ENCODE data around the gene FAM3D. TPM values are rescaled to one million over a fixed set of nuclear protein-coding genes. Genes with fewer than 3 reads are reported as not detected.
"Not testable (repeated sequence)": the region's sequence is repeated elsewhere in the genome, so short reads cannot be mapped to it uniquely, and the experiment has no call there.

FAM3D gene
- total RNA-seq, 1 donor from 2014 or later, result not detected

- no peak for DNase-seq (ENCODE audit: low spot score)
- Mint-ChIP-seq H3K4me3 (ENCODE audit: unreplicated experiment) (no peak overlapping the region), H3K27ac (ENCODE audit: unreplicated experiment) (no peak overlapping the region), H3K4me1 (ENCODE audit: unreplicated experiment) (no peaks in the 10 kb centered on the region), H3K9me3 (ENCODE audit: unreplicated experiment) (peaks cover 5% of the 10 kb centered on the region), H3K27me3 (ENCODE audit: unreplicated experiment) (peaks cover 5% of the 10 kb centered on the region), H3K36me3 (ENCODE audit: low read depth, unreplicated experiment) (peaks cover 5% of the 10 kb centered on the region)
- TF ChIP-seq CTCF (IDR thresholded peaks at IDR 0.05; ENCODE audit: unreplicated experiment), result no peak
Measured at GRCh38 chr3:58697561-58697960, 31.0 kb upstream of the FAM3D start.

- not testable (repeated sequence) for H3K27ac Mint-ChIP-seq (ENCODE audit: unreplicated experiment); DNase-seq (ENCODE audit: low spot score); H3K36me3 Mint-ChIP-seq (ENCODE audit: low read depth, unreplicated experiment); H3K9me3 Mint-ChIP-seq (ENCODE audit: unreplicated experiment); H3K4me3 Mint-ChIP-seq (ENCODE audit: unreplicated experiment); H3K4me1 Mint-ChIP-seq (ENCODE audit: unreplicated experiment); H3K27me3 Mint-ChIP-seq (ENCODE audit: unreplicated experiment)
Measured at GRCh38 chr3:58696813-58697212, 30.2 kb upstream of the FAM3D start.

- peaks cover 5% of the 10 kb centered on the region for H3K9me3 Mint-ChIP-seq (ENCODE audit: unreplicated experiment)
Measured at GRCh38 chr3:58696093-58696492, 29.5 kb upstream of the FAM3D start.

GRCh38 chr3:58695284-58695683, 28.7 kb upstream of the FAM3D start:
- H3K4me1 Mint-ChIP-seq (ENCODE audit: unreplicated experiment); H3K36me3 Mint-ChIP-seq (ENCODE audit: low read depth, unreplicated experiment); DNase-seq (ENCODE audit: low spot score); H3K4me3 Mint-ChIP-seq (ENCODE audit: unreplicated experiment); H3K27me3 Mint-ChIP-seq (ENCODE audit: unreplicated experiment); H3K27ac Mint-ChIP-seq (ENCODE audit: unreplicated experiment); H3K9me3 Mint-ChIP-seq (ENCODE audit: unreplicated experiment): not testable (repeated sequence)

More at GRCh38 chr3:58696093-58696492, 29.5 kb upstream of the FAM3D start:
- Mint-ChIP-seq H3K4me1 (ENCODE audit: unreplicated experiment) (no peaks in the 10 kb centered on the region), H3K4me3 (ENCODE audit: unreplicated experiment) (no peak overlapping the region), H3K27ac (ENCODE audit: unreplicated experiment) (no peak overlapping the region), H3K36me3 (ENCODE audit: low read depth, unreplicated experiment) (peaks cover 5% of the 10 kb centered on the region), H3K27me3 (ENCODE audit: unreplicated experiment) (peaks cover 3% of the 10 kb centered on the region)
- no peak for TF ChIP-seq CTCF (IDR thresholded peaks at IDR 0.05; ENCODE audit: unreplicated experiment)
- no peak for DNase-seq (ENCODE audit: low spot score)

GRCh38 chr3:58693940-58694850, 27.6 kb upstream of the FAM3D start:
- no peaks in the 10 kb centered on the region for H3K27me3 Mint-ChIP-seq (ENCODE audit: unreplicated experiment)
- H3K4me3 Mint-ChIP-seq (ENCODE audit: unreplicated experiment), result no peak overlapping the region
- no peak for TF ChIP-seq CTCF (IDR thresholded peaks at IDR 0.05; ENCODE audit: unreplicated experiment)
- peaks cover under 1% of the 10 kb centered on the region for H3K36me3 Mint-ChIP-seq (ENCODE audit: low read depth, unreplicated experiment)
- peaks cover 13% of the 10 kb centered on the region for H3K9me3 Mint-ChIP-seq (ENCODE audit: unreplicated experiment)
- no peak for DNase-seq (ENCODE audit: low spot score)
- no peak overlapping the region for H3K27ac Mint-ChIP-seq (ENCODE audit: unreplicated experiment)
- H3K4me1 Mint-ChIP-seq (ENCODE audit: unreplicated experiment), result no peaks in the 10 kb centered on the region

GRCh38 chr3:58692484-58692883, 25.9 kb upstream of the FAM3D start:
- no peak overlapping the region for H3K4me3 Mint-ChIP-seq (ENCODE audit: unreplicated experiment)
- no peak for TF ChIP-seq CTCF (IDR thresholded peaks at IDR 0.05; ENCODE audit: unreplicated experiment)
- no peaks in the 10 kb centered on the region for H3K27me3 Mint-ChIP-seq (ENCODE audit: unreplicated experiment)
- H3K27ac Mint-ChIP-seq (ENCODE audit: unreplicated experiment), result no peak overlapping the region
- peaks cover 2% of the 10 kb centered on the region for H3K36me3 Mint-ChIP-seq (ENCODE audit: low read depth, unreplicated experiment)
- no peaks in the 10 kb centered on the region for H3K4me1 Mint-ChIP-seq (ENCODE audit: unreplicated experiment)
- H3K9me3 Mint-ChIP-seq (ENCODE audit: unreplicated experiment), result peaks cover 19% of the 10 kb centered on the region
- no peak for DNase-seq (ENCODE audit: low spot score)
